K562 (cell line): ENCODE results near the gene DPY19L1. TPM values are rescaled to one million over a fixed set of nuclear protein-coding genes. Genes with fewer than 3 reads are reported as not detected.

Source experiments
- ATAC-seq: fragments of 200-7000 bp; cut with Tn5 transposase; 3 replicates; pipeline ENCODE4 v1.9.1; 2020; ENCODE audit warnings: moderate library complexity
- BruUV-seq: library from RNA; stranded (reverse); fragments of 400-500 nt; replicated peaks from 2 replicates; lab custom pipeline; 2021; lab: Mats Ljungman, UMichigan
- CTCF ChIA-PET: fragments of 300-600 bp; formaldehyde crosslinking; extraction: SDS; loops from one replicate; lab custom pipeline; 2021; ENCODE audit warnings: low intra/inter-chr PET ratio; lab: Yijun Ruan, JAX
- POLR2A ChIA-PET: fragments of 300-600, 350-650 bp; sonication (Branson Sonifier 250); formaldehyde crosslinking; extraction: SDS; loops from one replicate; lab custom pipeline; 2021; ENCODE audit warnings: antibody characterized with exemption, inconsistent platforms; lab: Yijun Ruan, JAX
- DNase-seq, 4 experiments: peaks; one replicate each; pipeline versions ENCODE4 v3.0.0 to v3.0.0-alpha.2; 2011 to 2018; ENCODE audit warnings: low spot score in 3 of 4, mixed read lengths in 3 of 4; ENCODE audit errors: extremely low read depth in 1 of 4
- FAIRE-seq: peaks from 2 replicates; lab custom pipeline; 2011; peaks lifted over from hg19 to GRCh38; lab: Jason Lieb, UNC
- H2AFZ ChIP-seq: 2 replicates; pipeline ENCODE4 v1.6.0; 2011; ENCODE audit warnings: low read depth, low read length, control low read depth, inconsistent platforms
- H3K27ac ChIP-seq: fragments of 200-600 bp; 3 replicates; pipeline ENCODE4 v1.8.0; 2011; ENCODE audit warnings: low read depth, mild to moderate bottlenecking, control low read depth, inconsistent platforms, low read length, moderate library complexity, mixed read lengths; ENCODE audit errors: extremely low read depth
- H3K27me3 ChIP-seq, 2 experiments: fragments of 300-600 bp in 1 of 2; 2 replicates in 1 of 2; 3 replicates in 1 of 2; pipeline versions ENCODE4 v1.6.0 to v1.8.0; 2011; ENCODE audit warnings: inconsistent platforms in 2 of 2, low read length in 2 of 2, mild to moderate bottlenecking in 1 of 2, mixed read lengths in 1 of 2, moderate library complexity in 1 of 2; ENCODE audit not compliant: control insufficient read depth in 2 of 2, insufficient read depth in 2 of 2
- H3K36me3 ChIP-seq: fragments of 300-600 bp; 3 replicates; pipeline ENCODE4 v1.8.0; 2011; ENCODE audit warnings: mild to moderate bottlenecking, low read length, inconsistent platforms; ENCODE audit not compliant: control insufficient read depth, insufficient read depth
- H3K4me1 ChIP-seq, 2 experiments: fragments of 200-600 bp in 1 of 2; replicated peaks in 1 of 2; 2 replicates in 1 of 2; 3 replicates in 1 of 2; pipeline versions ENCODE4 v1.5.1 to v1.8.0; 2011; ENCODE audit warnings: inconsistent platforms in 2 of 2, low read length in 2 of 2, mild to moderate bottlenecking in 1 of 2, mixed read lengths in 1 of 2, moderate library complexity in 1 of 2; ENCODE audit not compliant: control insufficient read depth in 2 of 2, insufficient read depth in 2 of 2
- H3K4me2 ChIP-seq: 2 replicates; pipeline ENCODE4 v1.6.1; 2011; ENCODE audit warnings: low read length, control low read depth, inconsistent platforms, mixed read lengths; ENCODE audit not compliant: insufficient read depth
- H3K4me3 ChIP-seq: fragments of 200-600 bp; sonication (generic), shearing (Covaris generic); 2 replicates; pipeline ENCODE4 v1.5.1; 2016; ENCODE audit warnings: control low read depth, inconsistent platforms
- H3K79me2 ChIP-seq: fragments of 200-600 bp; 3 replicates; pipeline ENCODE4 v1.8.0; 2011; ENCODE audit warnings: low read length, inconsistent platforms; ENCODE audit not compliant: control insufficient read depth, insufficient read depth
- H3K9ac ChIP-seq, 2 experiments: 2 replicates each; pipeline versions ENCODE4 v1.6.0 to v1.6.1; 2011; ENCODE audit warnings: low read depth in 2 of 2, low read length in 2 of 2, control low read depth in 1 of 2, inconsistent platforms in 1 of 2, mild to moderate bottlenecking in 1 of 2, mixed read lengths in 1 of 2; ENCODE audit not compliant: insufficient read depth in 1 of 2
- H3K9me1 ChIP-seq: one replicate; pipeline ENCODE4 v1.6.0; 2011; ENCODE audit warnings: inconsistent platforms, mild to moderate bottlenecking, low read length, moderate library complexity; ENCODE audit not compliant: control insufficient read depth, insufficient read depth
- H3K9me3 ChIP-seq: replicated peaks from 2 replicates; pipeline ENCODE4 v1.5.1; 2011; ENCODE audit warnings: low read depth, low read length, inconsistent platforms; ENCODE audit not compliant: control insufficient read depth, insufficient read depth
- H4K20me1 ChIP-seq: replicated peaks from 2 replicates; pipeline ENCODE4 v1.6.1; 2011; ENCODE audit warnings: low read length, inconsistent platforms, mixed read lengths; ENCODE audit not compliant: control insufficient read depth, insufficient read depth
- CREB3 ChIP-seq: fragments of 450-650 bp; conservative IDR thresholded peaks from 2 replicates; pipeline ENCODE4 v1.6.1; 2016; ENCODE audit warnings: missing genetic modification characterization, low read depth, mild to moderate bottlenecking, missing compliant biosample characterization, moderate library complexity
- IRF2 ChIP-seq: sonication (generic); formaldehyde crosslinking; IDR thresholded peaks from 2 replicates; pipeline ENCODE4 v1.8.1; 2022; ENCODE audit warnings: mild to moderate bottlenecking, missing genetic modification reagents
- NFIC ChIP-seq: fragments of 450-650 bp; IDR thresholded peaks from 2 replicates; pipeline ENCODE4 v1.6.1; 2017; ENCODE audit warnings: mild to moderate bottlenecking, inconsistent platforms
- NUFIP1 ChIP-seq: fragments of 450-650 bp; IDR thresholded peaks from 2 replicates; pipeline ENCODE4 v1.6.1; 2018; ENCODE audit not compliant: partially characterized antibody
- PML ChIP-seq: IDR thresholded peaks from 2 replicates; pipeline ENCODE4 v1.6.1; 2012; ENCODE audit warnings: low read length, inconsistent platforms
- ZBTB1 ChIP-seq: sonication (generic); formaldehyde crosslinking; IDR thresholded peaks from 2 replicates; pipeline ENCODE4 v1.8.1; 2023; ENCODE audit warnings: missing genetic modification reagents, low read depth, mild to moderate bottlenecking, borderline replicate concordance
- WGBS: fragments of 100-300 bp; shearing (Covaris generic); methylation state at CpG from one replicate; pipeline ENCODE4 v1.1.6; 2016; ENCODE audit warnings: low coverage, mixed read lengths; ENCODE audit not compliant: insufficient coverage; ENCODE audit errors: missing lambda C conversion rate; 5-methylcytosine and 5-hydroxymethylcytosine counted together
- in situ Hi-C: fragments of 300-500 bp; cut with MboI; formaldehyde crosslinking; loops from 4 replicates; pipeline ENCODE4 v1.15.0; 2018; ENCODE audit warnings: inconsistent platforms, mixed read lengths
- intact Hi-C: fragments of 100-400 bp; cut with micrococcal nuclease; formaldehyde crosslinking; loops from 2 replicates; pipeline ENCODE4 v1.14.2; 2022
- polyA plus RNA-seq, 8 experiments: library from polyadenylated mRNA; depleted of rRNA in 4 of 8; stranded (reverse) in 5 of 8; unstranded in 3 of 8; fragments of >200 nt; fragmentation: Nextera tagmentation in 2 of 8; fragmentation: Illumina TruSeq in 1 of 8; extraction: Ambion mirVana in 2 of 8; extraction: Trizol in 1 of 8; gene quantifications; 2 replicates each; pipeline versions ENCODE4 v1.2.1 to v1.2.3, GENCODE V29; 2011 to 2014; ENCODE audit warnings: inconsistent platforms in 1 of 8, missing spikeins in 1 of 8
- total RNA-seq, 7 experiments: library from RNA; depleted of rRNA in 6 of 7; stranded (reverse); fragments of >200 nt in 6 of 7; fragmentation: Illumina TruSeq in 2 of 7; extraction: Trizol in 2 of 7; gene quantifications; 2 replicates each; pipeline versions ENCODE4 v1.2.1 to v1.2.3, GENCODE V29; 2011 to 2021; ENCODE audit warnings: low replicate concordance in 1 of 7

Gene DPY19L1
- total and polyA plus RNA-seq, 9 of the 15 experiments (the other 6 are each of a cell fraction or from before 2014, with no cell fraction given), result 4.0 to 34.3 (median 22.1) TPM

GRCh38 chr7:35025369-35025870, 11.9 kb downstream of the DPY19L1 start:
- no TSS peak for BruUV-seq
- in situ Hi-C loops, result no loop called here
- no peaks in the 10 kb centered on the region for H4K20me1 ChIP-seq
- peaks cover 4 to 16% of the 10 kb centered on the region in 2 experiments; a peak in 4 of 5 replicates for H3K4me1 ChIP-seq
- 5% methylated on average over 1 of the region's 1 CpG for WGBS
- FAIRE-seq (no peak), ATAC-seq (no peak), DNase-seq (no peak)
- H3K27me3 ChIP-seq, result no peaks in the 10 kb centered on the region
- H3K9me3 ChIP-seq, result no peaks in the 10 kb centered on the region
- no peak overlapping the region for H3K4me2 ChIP-seq
- no peak overlapping the region for H2AFZ ChIP-seq
- no peak overlapping the region for H3K9ac ChIP-seq
- TF ChIP-seq PML (no peak), NFIC (peak; percentile 57), CREB3 (tag) (no peak)
- H3K79me2 ChIP-seq, result peaks cover 76% of the 10 kb centered on the region
- no peaks in the 10 kb centered on the region for H3K36me3 ChIP-seq
- no peak overlapping the region for H3K4me3 ChIP-seq
- ChIA-PET POLR2A (interaction anchor here (1.3 kb wide), 1 partner anchor 10 kb away, joined by 4 read pairs; no protein-coding TSS in a partner anchor), CTCF (no interaction called here)
- no peaks in the 10 kb centered on the region for H3K9me1 ChIP-seq
- intact Hi-C loops, result no loop called here
- no peak overlapping the region for H3K27ac ChIP-seq

GRCh38 chr7:35024298-35024697, 13.0 kb downstream of the DPY19L1 start:
- DNase-seq (no peak), FAIRE-seq (peak; percentile 40), ATAC-seq (no peak)
- Histone ChIP-seq H3K4me1 (peaks cover 8 to 11% of the 10 kb centered on the region in 2 experiments), H3K9me3 (no peaks in the 10 kb centered on the region), H3K9me1 (no peaks in the 10 kb centered on the region), H3K4me3 (no peak overlapping the region), H3K4me2 (no peak overlapping the region), H2AFZ (no peak overlapping the region), H3K9ac (no peak overlapping the region), H3K27me3 (no peaks in the 10 kb centered on the region), H3K36me3 (no peaks in the 10 kb centered on the region), H4K20me1 (no peaks in the 10 kb centered on the region), H3K79me2 (peaks cover 67% of the 10 kb centered on the region), H3K27ac (no peak overlapping the region)
- TF ChIP-seq NUFIP1 (no peak), ZBTB1 (CRISPR knock-in tag) (no peak), IRF2 (CRISPR knock-in tag) (no peak)
- intact Hi-C loops (no loop called here), in situ Hi-C loops (no loop called here)
- WGBS, result 56% methylated on average over 3 of the region's 3 CpGs
- POLR2A ChIA-PET, result no interaction called here
- CTCF ChIA-PET, result no interaction called here
- no TSS peak for BruUV-seq
